Suprapubic skin (tissue), 4 donors: ENCODE results near the gene EPS15. TPM values are rescaled to one million over a fixed set of nuclear protein-coding genes. Genes with fewer than 3 reads are reported as not detected.

Experiments used
- DNase-seq, 2 donors: peaks; one replicate each; pipeline ENCODE4 v3.0.0-alpha.2; 2019; ENCODE audit warnings: low spot score in 2 of 2
- H3K27ac ChIP-seq: fragments of 200-600 bp; sonication (generic); one replicate; pipeline ENCODE4 v1.5.1; 2019
- H3K27me3 ChIP-seq: fragments of 200-600 bp; sonication (generic); one replicate; pipeline ENCODE4 v1.5.1; 2019
- H3K36me3 ChIP-seq: fragments of 200-600 bp; sonication (generic); one replicate; pipeline ENCODE4 v1.5.1; 2019
- H3K4me1 ChIP-seq: fragments of 200-600 bp; sonication (generic); one replicate; pipeline ENCODE4 v1.5.1; 2019
- H3K4me3 ChIP-seq: fragments of 200-600 bp; sonication (generic); one replicate; pipeline ENCODE4 v1.5.1; 2019; ENCODE audit warnings: mild to moderate bottlenecking
- H3K9me3 ChIP-seq: fragments of 200-600 bp; sonication (generic); one replicate; pipeline ENCODE4 v1.5.1; 2019
- CTCF ChIP-seq, 2 donors: fragments of 200-600 bp in 1 of 2; fragments of 450-650 bp in 1 of 2; sonication (generic) in 1 of 2; IDR thresholded peaks; one replicate each; pipeline ENCODE4 v1.5.1; 2016 to 2019; ENCODE audit warnings: antibody characterized with exemption in 2 of 2, mild to moderate bottlenecking in 1 of 2, moderate library complexity in 1 of 2
- EP300 ChIP-seq: sonication (generic); formaldehyde crosslinking; IDR thresholded peaks from one replicate; pipeline ENCODE4 v1.6.1; 2017; ENCODE audit warnings: antibody characterized with exemption
- POLR2A ChIP-seq, 2 donors: fragments of 450-650 bp; IDR thresholded peaks; one replicate each; pipeline ENCODE4 v1.6.1; 2017; ENCODE audit warnings: antibody characterized with exemption in 2 of 2, mild to moderate bottlenecking in 2 of 2, moderate library complexity in 2 of 2
- POLR2AphosphoS5 ChIP-seq, 3 donors: sonication (generic); formaldehyde crosslinking; IDR thresholded peaks; one replicate each; pipeline ENCODE4 v1.6.1; 2017; ENCODE audit warnings: antibody characterized with exemption in 3 of 3
- WGBS: methylation state at CpG from one replicate; pipeline ENCODE4 v1.1.5; 2018; 5-methylcytosine and 5-hydroxymethylcytosine counted together
- total RNA-seq, 4 donors: library from RNA; depleted of rRNA; stranded (reverse); fragments of >200 nt; gene quantifications; one replicate each; pipeline ENCODE4 v1.1.0, GENCODE V29; 2016

The EPS15 gene
- total RNA-seq, 4 donors from 2014 or later: 57.1 to 127 (median 81.5) TPM

- Histone ChIP-seq H3K9me3 (no peaks in the 10 kb centered on the region), H3K27me3 (no peaks in the 10 kb centered on the region), H3K4me3 (peak within 1 kb of the TSS; percentile 59), H3K4me1 (peaks cover 26% of the 10 kb centered on the region), H3K27ac (peak within 1 kb of the TSS; percentile 25), H3K36me3 (no peaks in the 10 kb centered on the region)
- TF ChIP-seq EP300 (no peak), POLR2A (IDR thresholded peaks at IDR 0.05) (no peak), CTCF (IDR thresholded peaks at IDR 0.05) (no peak), POLR2AphosphoS5 (IDR thresholded peaks at IDR 0.05) (no peak)
- DNase-seq: no peak
- whole genome bisulfite sequencing: 10% methylated on average over 13 of the region's 87 CpGs
Measured at GRCh38 chr1:51330331-51331201, 188.5 kb downstream of the EPS15 start, which contains the start of gene TTC39A. Gene TTC39A, minus strand, starts transcription at chr1:51330562. Its CDS starts 85 bp downstream, at chr1:51330477.

- Histone ChIP-seq H3K4me3 (peak overlapping the region; percentile 59), H3K4me1 (peaks cover 24% of the 10 kb centered on the region), H3K27me3 (no peaks in the 10 kb centered on the region), H3K9me3 (no peaks in the 10 kb centered on the region), H3K36me3 (no peaks in the 10 kb centered on the region), H3K27ac (no peak overlapping the region)
- TF ChIP-seq POLR2AphosphoS5 (IDR thresholded peaks at IDR 0.05): no peak
- no peak for TF ChIP-seq CTCF (IDR thresholded peaks at IDR 0.05)
- TF ChIP-seq EP300: no peak
- TF ChIP-seq POLR2A (IDR thresholded peaks at IDR 0.05): no peak
- WGBS: 63% methylated on average over 6 of the region's 26 CpGs
- no peak for DNase-seq
Measured at GRCh38 chr1:51329443-51330325, 189.4 kb downstream of the EPS15 start.

- no peaks in the 10 kb centered on the region for H3K36me3 ChIP-seq
- H3K4me1 ChIP-seq: peaks cover 24% of the 10 kb centered on the region
- no peak for TF ChIP-seq CTCF (IDR thresholded peaks at IDR 0.05)
- no peak for TF ChIP-seq EP300
- TF ChIP-seq POLR2A (IDR thresholded peaks at IDR 0.05): no peak
- TF ChIP-seq POLR2AphosphoS5 (IDR thresholded peaks at IDR 0.05): no peak
- no peaks in the 10 kb centered on the region for H3K27me3 ChIP-seq
- no peak overlapping the region for H3K4me3 ChIP-seq
- 95% methylated on average over 4 of the region's 4 CpGs for WGBS
- H3K27ac ChIP-seq: no peak overlapping the region
- no peak for DNase-seq
- no peaks in the 10 kb centered on the region for H3K9me3 ChIP-seq
Measured at GRCh38 chr1:51328926-51329325, 190.1 kb downstream of the EPS15 start.

- Histone ChIP-seq H3K4me3 (no peak overlapping the region), H3K27ac (no peak overlapping the region), H3K9me3 (no peaks in the 10 kb centered on the region), H3K4me1 (peaks cover 24% of the 10 kb centered on the region), H3K36me3 (no peaks in the 10 kb centered on the region), H3K27me3 (no peaks in the 10 kb centered on the region)
- 96% methylated on average over 3 of the region's 3 CpGs for WGBS
- TF ChIP-seq CTCF (IDR thresholded peaks at IDR 0.05) (no peak), POLR2AphosphoS5 (IDR thresholded peaks at IDR 0.05) (no peak), POLR2A (IDR thresholded peaks at IDR 0.05) (no peak), EP300 (no peak)
- no peak for DNase-seq
Measured at GRCh38 chr1:51328279-51328678, 190.8 kb downstream of the EPS15 start.

- Histone ChIP-seq H3K4me1 (peaks cover 24% of the 10 kb centered on the region), H3K9me3 (no peaks in the 10 kb centered on the region), H3K36me3 (no peaks in the 10 kb centered on the region), H3K4me3 (no peak overlapping the region), H3K27me3 (no peaks in the 10 kb centered on the region), H3K27ac (no peak overlapping the region)
- TF ChIP-seq CTCF (IDR thresholded peaks at IDR 0.05): no peak
- TF ChIP-seq POLR2AphosphoS5 (IDR thresholded peaks at IDR 0.05): no peak
- no peak for TF ChIP-seq EP300
- TF ChIP-seq POLR2A (IDR thresholded peaks at IDR 0.05): no peak
- no peak for DNase-seq
- 74% methylated on average over 5 of the region's 5 CpGs for WGBS
Measured at GRCh38 chr1:51327386-51327785, 191.7 kb downstream of the EPS15 start.
